Stimulated activated CD4-positive, alpha-beta T cell treated with anti-CD3 and anti-CD28 coated beads, Interleukin-4, amount 100 ng/mL, for 4 hours (primary cell): Measurements from ENCODE around the gene NLRP13.

Experiments
- DNase-seq, 2 experiments: peaks; one replicate each; pipeline ENCODE4 v3.0.0-alpha.2; 2020

NLRP13 gene

GRCh38 chr19:55901369-55902079, 30.6 kb downstream of the NLRP13 start:
- no peak for DNase-seq

GRCh38 chr19:55898911-55899310, 33.2 kb downstream of the NLRP13 start:
- no peak for DNase-seq

DNA sequence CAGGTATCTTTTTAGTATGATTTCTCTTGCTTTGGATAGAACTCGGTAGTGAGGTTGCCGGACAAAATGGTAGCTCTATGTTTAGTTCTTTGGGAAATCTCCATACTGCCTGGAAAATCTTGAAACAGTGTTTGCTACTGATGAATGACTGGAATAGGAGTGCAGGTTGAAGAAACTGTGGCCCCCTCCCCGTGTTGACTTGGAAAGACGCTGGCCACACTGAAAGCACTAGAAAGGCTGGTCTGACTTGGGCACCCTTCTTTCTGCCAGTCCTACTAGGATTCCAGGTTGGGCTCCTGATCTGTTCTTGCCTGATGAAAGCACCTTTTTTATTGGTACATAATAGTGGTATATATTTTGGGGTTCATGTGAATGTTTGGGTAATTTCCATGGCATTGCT, 49.5 kb downstream of the NLRP13 start:
- DNase-seq = no peak

DNA sequence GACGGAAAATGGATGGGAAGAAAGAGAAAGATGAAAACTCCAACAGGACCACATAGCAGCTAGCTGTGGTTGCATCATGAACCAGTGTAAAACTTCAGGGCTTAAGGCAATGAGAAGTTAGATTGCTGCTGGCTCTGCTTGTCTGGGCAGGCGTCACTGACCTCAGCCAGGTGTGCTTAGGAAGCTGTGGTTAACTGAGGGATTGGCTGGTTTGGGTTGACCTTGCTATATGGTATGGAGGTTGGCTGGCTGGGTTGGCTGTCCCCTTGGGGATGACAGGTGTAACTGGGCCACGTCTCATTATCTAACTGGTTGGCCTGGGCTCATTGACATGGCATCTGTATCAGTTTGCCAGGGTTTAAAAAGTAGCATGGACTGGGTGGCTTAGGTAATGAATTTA, 54.9 kb downstream of the NLRP13 start:
- no peak for DNase-seq

- DNase-seq = no peak
Measured at GRCh38 chr19:55870736-55871135, 61.4 kb downstream of the NLRP13 start.

DNA sequence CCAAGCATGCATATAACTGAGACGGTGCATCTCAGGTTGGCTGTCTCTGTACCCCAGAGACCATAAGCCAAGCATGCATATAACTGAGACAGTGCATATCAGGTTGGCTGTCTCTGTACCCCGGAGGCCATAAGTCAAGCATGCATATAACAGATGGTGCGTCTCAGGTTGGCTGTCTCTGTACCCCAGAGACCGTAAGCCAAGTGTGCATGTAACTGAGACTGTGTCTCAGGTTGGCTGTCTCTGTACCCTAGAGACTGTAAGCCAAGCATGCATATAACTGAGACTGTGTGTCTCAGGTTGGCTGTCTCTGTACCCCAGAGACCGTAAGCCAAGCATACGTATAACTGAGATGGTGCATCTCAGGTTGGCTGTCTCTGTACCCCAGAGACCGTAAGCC, 65.0 kb downstream of the NLRP13 start:
- no peak for DNase-seq

GRCh38 chr19:55866521-55866920, 65.6 kb downstream of the NLRP13 start:
- DNase-seq = no peak

DNA sequence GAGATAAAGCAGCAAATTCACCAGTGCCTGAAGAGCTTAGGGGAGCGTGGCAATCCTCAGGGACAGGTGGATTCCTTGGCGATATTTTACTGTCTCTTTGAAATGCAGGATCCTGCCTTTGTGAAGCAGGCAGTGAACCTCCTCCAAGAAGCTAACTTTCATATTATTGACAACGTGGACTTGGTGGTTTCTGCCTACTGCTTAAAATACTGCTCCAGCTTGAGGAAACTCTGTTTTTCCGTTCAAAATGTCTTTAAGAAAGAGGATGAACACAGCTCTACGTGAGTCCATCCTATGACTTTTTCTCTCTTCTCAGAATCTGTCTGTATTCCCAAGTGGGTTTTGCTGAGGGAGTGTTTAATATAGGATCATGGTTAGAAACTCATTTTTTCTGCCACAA, 73.2 kb downstream of the NLRP13 start:
- DNase-seq = no peak

DNA sequence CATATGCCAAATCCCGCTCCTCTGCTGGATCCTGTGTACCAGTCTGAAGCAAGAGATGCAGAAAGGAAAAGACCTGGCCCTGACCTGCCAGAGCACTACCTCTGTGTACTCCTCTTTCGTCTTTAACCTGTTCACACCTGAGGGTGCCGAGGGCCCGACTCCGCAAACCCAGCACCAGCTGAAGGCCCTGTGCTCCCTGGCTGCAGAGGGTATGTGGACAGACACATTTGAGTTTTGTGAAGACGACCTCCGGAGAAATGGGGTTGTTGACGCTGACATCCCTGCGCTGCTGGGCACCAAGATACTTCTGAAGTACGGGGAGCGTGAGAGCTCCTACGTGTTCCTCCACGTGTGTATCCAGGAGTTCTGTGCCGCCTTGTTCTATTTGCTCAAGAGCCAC, 73.7 kb downstream of the NLRP13 start:
- DNase-seq = no peak

DNA sequence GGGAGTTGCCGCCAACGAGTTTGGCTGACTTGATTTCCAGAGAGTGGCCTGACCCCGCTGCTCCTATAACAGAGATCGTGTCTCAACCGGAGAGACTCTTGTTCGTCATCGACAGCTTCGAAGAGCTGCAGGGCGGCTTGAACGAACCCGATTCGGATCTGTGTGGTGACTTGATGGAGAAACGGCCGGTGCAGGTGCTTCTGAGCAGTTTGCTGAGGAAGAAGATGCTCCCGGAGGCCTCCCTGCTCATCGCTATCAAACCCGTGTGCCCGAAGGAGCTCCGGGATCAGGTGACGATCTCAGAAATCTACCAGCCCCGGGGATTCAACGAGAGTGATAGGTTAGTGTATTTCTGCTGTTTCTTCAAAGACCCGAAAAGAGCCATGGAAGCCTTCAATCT, 74.2 kb downstream of the NLRP13 start:
- DNase-seq = no peak

GRCh38 chr19:55857149-55857548, 75.0 kb downstream of the NLRP13 start:
- DNase-seq = no peak

DNA sequence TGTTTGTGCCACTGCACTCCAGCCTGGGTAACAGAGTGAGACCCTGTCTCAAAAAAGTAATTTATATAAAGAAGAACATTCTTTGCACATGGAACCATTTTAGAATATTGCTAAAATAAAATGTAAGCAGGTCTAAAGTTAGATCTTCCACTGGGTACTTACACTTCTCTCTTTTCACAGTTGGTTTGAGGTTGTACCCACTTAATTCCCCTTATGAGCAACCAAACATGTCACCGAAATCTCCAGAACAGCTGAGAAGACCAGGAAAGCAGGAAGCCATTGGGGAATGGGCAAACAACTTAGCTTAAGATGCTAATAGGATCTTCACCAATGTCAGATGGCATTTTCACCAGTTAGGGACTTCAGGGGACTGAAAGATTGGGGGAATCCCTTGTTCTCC, 77.0 kb downstream of the NLRP13 start:
- no peak for DNase-seq
